Activated CD4-positive, alpha-beta memory T cell treated with anti-CD3 and anti-CD28 coated beads for 36 hours (primary cell): ENCODE measurements around the gene KCNIP2. TPM values are rescaled to one million over a fixed set of nuclear protein-coding genes. Genes with fewer than 3 reads are reported as not detected.

ENCODE experiments used
- CTCF ChIA-PET: fragments of 350-600 bp; sonication (Branson Sonifier 250); formaldehyde crosslinking; loops from one replicate; lab custom pipeline; 2021; ENCODE audit warnings: antibody characterized with exemption, inconsistent platforms; lab: Charles Lee
- POLR2A ChIA-PET: fragments of 350-600 bp; sonication (Branson Sonifier 250); formaldehyde crosslinking; loops from one replicate; lab custom pipeline; 2021; ENCODE audit warnings: antibody characterized with exemption; lab: Charles Lee
- DNase-seq: peaks from one replicate; pipeline ENCODE4 v3.0.0-alpha.2; 2020
- H3K27ac Mint-ChIP-seq: one replicate; pipeline ENCODE4 v1.8.0; 2021; ENCODE audit warnings: mixed read lengths
- H3K27me3 Mint-ChIP-seq: one replicate; pipeline ENCODE4 v1.8.0; 2021; ENCODE audit warnings: mixed read lengths
- H3K36me3 Mint-ChIP-seq: one replicate; pipeline ENCODE4 v1.8.0; 2021; ENCODE audit warnings: mixed read lengths
- H3K4me1 Mint-ChIP-seq: one replicate; pipeline ENCODE4 v1.8.0; 2021; ENCODE audit warnings: low read depth, mixed read lengths
- H3K4me3 Mint-ChIP-seq: one replicate; pipeline ENCODE4 v1.8.0; 2021; ENCODE audit warnings: mild to moderate bottlenecking, mixed read lengths
- H3K9me3 Mint-ChIP-seq: one replicate; pipeline ENCODE4 v1.8.0; 2021; ENCODE audit warnings: mixed read lengths
- intact Hi-C: fragments of 100-400 bp; cut with micrococcal nuclease; formaldehyde crosslinking; loops from one replicate; pipeline ENCODE4 v1.15.1; 2023
- total RNA-seq, 2 experiments: library from RNA; stranded (reverse); gene quantifications; one replicate each; pipeline ENCODE4 v1.2.3, GENCODE V29; 2021

Gene KCNIP2
- total RNA-seq, 2 experiments from 2014 or later: 1.4 to 1.8 TPM

DNA sequence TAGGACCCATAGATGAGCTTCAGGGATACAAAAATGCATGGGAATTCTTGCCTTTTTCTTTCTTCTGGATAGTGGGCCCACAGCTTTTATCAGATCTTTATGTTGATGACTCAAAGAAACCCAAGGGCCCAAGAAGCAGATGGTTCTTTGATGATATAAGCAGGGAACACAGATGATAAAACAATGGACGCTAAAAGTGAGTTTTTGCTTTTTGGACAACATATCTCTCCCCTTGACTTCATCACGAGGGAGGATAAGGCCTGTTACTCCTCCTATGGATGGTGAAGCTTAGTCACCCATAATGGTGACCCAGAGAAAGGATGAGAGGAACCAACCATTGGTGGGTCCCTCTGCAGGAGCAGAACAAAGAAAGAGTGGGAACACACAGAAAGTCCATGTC is 18.9 kb downstream of the KCNIP2 start:
- ChIA-PET POLR2A (no interaction called here), CTCF (interaction anchor here (0.6 to 1.4 kb wide), 4 partner anchors 11 to 610 kb away, joined by 3 to 4 read pairs (median 3); no protein-coding TSS in a partner anchor)
- Mint-ChIP-seq H3K27me3 (no peaks in the 10 kb centered on the region), H3K36me3 (no peaks in the 10 kb centered on the region), H3K27ac (no peak overlapping the region), H3K4me1 (peaks cover 10% of the 10 kb centered on the region), H3K4me3 (no peak overlapping the region), H3K9me3 (no peaks in the 10 kb centered on the region)
- DNase-seq: no peak
- intact Hi-C loops: no loop called here

DNA sequence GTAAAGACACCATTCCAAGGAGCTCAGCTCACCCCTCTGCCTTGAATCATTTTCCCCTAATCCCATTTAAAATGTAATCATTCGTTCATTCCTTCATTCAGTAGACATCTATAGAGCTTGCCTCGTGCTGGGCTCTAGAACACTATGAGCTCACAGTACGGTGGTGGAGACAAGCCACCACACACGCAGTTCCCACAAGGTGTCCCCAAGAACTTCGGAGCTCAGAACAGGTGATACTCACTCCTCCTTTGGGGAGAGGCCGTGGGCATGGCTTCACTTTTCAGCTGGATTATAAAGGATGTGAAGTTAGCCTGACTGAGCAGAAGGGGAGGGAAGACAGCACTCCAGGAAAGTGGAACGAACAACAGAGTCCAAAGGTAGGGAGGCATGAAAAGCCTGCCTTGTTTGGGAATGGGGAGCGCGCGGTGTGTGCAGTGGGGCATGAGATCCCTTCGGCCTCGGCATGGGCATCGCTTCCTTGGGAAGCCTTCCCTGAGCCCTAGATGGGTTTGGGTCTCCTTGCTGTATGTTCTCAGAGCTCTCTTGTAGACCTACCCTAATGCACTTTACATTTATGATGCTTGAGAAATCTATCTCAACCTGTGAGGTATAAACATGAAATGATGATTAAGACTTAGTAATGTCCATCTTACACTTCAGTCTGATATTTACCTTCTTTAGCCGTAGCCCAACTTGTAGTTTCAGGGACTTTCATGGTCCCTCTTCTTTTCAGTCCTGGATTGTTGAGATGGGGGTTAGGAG is 24.5 kb downstream of the KCNIP2 start:
- Mint-ChIP-seq H3K4me1 (peaks cover 32% of the 10 kb centered on the region), H3K36me3 (peaks cover 12% of the 10 kb centered on the region), H3K27ac (peak overlapping the region; percentile 97), H3K4me3 (peak overlapping the region; percentile 97), H3K27me3 (no peaks in the 10 kb centered on the region), H3K9me3 (no peaks in the 10 kb centered on the region)
- ChIA-PET POLR2A (interaction anchor here (0.6 to 2.9 kb wide), 17 partner anchors 9 to 895 kb away, joined by 3 to 40 read pairs (median 7); partner anchors contain the start of genes ARL3, ARMH3, NOLC1 and NPM3), CTCF (interaction anchor here (0.9 to 10.7 kb wide), 10 partner anchors 8 to 248 kb away, joined by 3 to 80 read pairs (median 5); partner anchors contain the start of genes KCNIP2 and NPM3)
- intact Hi-C loops: loop anchor here (1.0 to 10.0 kb wide), 8 partner anchors 12 to 826 kb away; partner anchors contain the start of genes ACTR1A, FBXW4, NOLC1 and NPM3
- DNase-seq: no peak

DNA sequence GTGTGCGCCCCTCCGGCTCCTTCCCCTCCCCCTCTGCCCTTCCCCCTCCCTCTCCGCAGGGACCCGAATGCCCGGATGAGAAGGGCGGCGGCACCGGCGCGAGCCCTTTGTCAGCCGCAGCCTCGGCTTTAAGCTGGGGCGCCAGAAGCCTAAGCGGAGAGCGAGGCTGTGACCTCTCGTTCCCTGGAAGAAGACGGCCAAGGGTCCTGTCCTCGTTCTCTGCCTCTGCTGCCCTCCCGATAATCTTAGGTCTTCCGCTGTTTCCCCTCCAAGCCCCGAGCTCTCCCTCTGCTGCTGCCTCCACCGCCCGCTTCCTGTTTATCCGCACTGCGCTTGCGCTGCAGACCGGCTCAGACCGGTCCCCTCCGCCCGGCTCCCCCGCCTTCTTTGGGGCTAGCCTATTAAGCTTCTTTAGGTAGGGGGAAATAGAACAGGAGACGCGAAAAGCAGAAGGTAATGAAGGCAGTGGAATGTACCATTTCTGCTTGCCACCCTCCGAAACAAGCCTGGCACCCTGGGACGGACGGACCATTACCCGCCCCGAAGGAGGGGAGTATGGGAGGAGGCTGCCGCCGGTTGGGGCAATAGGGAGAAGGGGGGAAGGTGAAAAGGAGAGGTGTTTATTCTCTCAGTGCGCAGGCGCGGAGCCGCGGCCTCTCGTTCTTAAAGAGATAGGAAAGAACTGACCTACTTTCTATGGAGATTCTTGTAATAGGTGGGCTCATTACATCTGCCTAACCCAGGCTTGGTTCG is 25.3 kb downstream of the KCNIP2 start, which contains the start of gene OGA:
TSS of gene OGA (minus strand) at position 326 of the 753 bp plus-strand sequence. CDS start 422 bp downstream, outside the sequence.
- Mint-ChIP-seq H3K27ac (peak within 1 kb of the TSS; percentile 97), H3K4me1 (peaks cover 39% of the 10 kb centered on the region), H3K36me3 (peaks cover 12% of the 10 kb centered on the region)

DNA sequence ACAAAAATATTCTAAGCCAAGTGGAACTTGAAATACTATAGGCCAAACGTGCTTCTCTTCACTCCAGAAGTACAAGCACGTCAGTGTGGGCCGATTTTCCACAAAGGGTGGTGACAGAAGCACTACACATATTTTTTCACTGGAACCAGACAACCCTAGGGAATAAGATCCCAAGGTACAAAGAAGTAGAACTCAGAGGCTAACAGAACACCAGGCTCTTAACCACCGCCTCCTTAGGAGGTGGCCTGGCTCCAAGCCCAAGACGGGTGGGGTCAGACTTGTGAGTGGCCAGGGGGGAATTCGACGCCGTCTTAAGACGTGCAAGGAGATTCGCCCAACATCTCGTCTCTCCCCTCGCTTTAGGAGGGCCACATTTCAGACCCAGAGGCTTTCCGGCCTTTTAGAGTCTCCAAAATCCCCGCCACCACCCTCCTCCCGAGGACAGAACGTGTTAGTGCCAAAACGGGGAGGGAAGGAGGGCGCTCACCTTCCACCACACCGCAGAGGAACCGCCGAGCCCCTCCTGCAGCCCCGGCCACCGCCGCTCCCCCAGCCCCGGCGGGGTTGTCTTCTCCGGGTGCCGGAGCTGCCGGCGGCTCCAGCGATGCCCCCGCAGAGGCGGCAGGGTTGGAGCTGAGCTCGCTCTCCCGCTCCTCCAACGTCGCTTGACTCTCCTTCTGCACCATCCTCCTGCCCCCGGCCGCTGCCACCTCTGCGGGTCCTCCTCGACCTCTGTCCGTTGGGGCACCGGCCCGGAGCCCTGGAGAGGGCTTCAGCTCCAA is 26.1 kb downstream of the KCNIP2 start:
- Mint-ChIP-seq H3K27ac (peak overlapping the region; percentile 97), H3K36me3 (peaks cover 20% of the 10 kb centered on the region), H3K4me1 (peaks cover 46% of the 10 kb centered on the region), H3K9me3 (no peaks in the 10 kb centered on the region), H3K27me3 (no peaks in the 10 kb centered on the region), H3K4me3 (peak overlapping the region; percentile 97)
- ChIA-PET POLR2A (interaction anchor here (0.6 to 2.9 kb wide), 16 partner anchors 11 to 1444 kb away, joined by 3 to 40 read pairs (median 8); partner anchors contain the start of genes ARL3, ARMH3, NOLC1 and NPM3), CTCF (interaction anchor here (0.8 to 10.7 kb wide), 11 partner anchors 15 to 249 kb away, joined by 3 to 80 read pairs (median 5); partner anchors contain the start of genes KCNIP2 and NPM3)
- peak; percentile 63 for DNase-seq
- intact Hi-C loops: loop anchor here (1.0 to 10.0 kb wide), 8 partner anchors 23 to 827 kb away; partner anchors contain the start of genes ACTR1A, FBXW4, NOLC1 and NPM3

More for the DNA sequence above, 25.3 kb downstream of the KCNIP2 start, which contains the start of gene OGA:
- Mint-ChIP-seq H3K27me3 (no peaks in the 10 kb centered on the region), H3K9me3 (no peaks in the 10 kb centered on the region), H3K4me3 (peak within 1 kb of the TSS; percentile 97)
- ChIA-PET CTCF (interaction anchor here (1.3 to 10.7 kb wide), 9 partner anchors 9 to 249 kb away, joined by 3 to 80 read pairs (median 5); partner anchors contain the start of genes KCNIP2 and NPM3), POLR2A (interaction anchor here (0.6 to 2.9 kb wide), 20 partner anchors 10 to 1445 kb away, joined by 3 to 40 read pairs (median 4); partner anchors contain the start of genes ARL3, ARMH3, NOLC1 and NPM3)
- intact Hi-C loops: loop anchor here (2.0 to 10.0 kb wide), 7 partner anchors 35 to 827 kb away; partner anchors contain the start of genes ACTR1A, FBXW4, NOLC1 and NPM3
- DNase-seq: peak; percentile 99

DNA sequence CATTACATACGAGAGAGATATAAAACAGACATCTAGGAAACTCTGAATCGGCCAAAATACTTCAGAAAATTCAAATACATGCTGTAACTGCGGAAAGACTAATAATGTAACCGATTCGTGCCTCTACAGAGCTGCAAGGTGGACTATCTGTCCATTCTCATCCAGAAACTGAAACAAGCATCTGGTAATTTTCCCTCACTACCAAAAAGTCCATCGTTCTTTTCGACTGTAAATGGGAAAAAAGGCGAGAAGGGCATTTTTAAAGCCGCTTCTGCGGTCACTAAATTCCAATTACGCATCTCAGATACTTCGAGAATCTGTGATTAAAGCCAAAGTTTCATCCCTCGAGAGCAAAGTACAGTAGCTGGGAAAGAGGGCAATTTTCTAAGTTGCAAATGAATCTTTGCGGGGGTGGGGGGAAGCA is 26.7 kb downstream of the KCNIP2 start:
- ChIA-PET POLR2A (interaction anchor here (0.6 to 2.5 kb wide), 4 partner anchors 14 to 1444 kb away, joined by 3 to 8 read pairs (median 4); no protein-coding TSS in a partner anchor), CTCF (interaction anchor here (0.8 to 10.7 kb wide), 6 partner anchors 20 to 192 kb away, joined by 3 to 80 read pairs (median 4); partner anchors contain the start of genes KCNIP2 and NPM3)
- Mint-ChIP-seq H3K36me3 (peaks cover 21% of the 10 kb centered on the region), H3K27me3 (no peaks in the 10 kb centered on the region), H3K27ac (peak overlapping the region; percentile 97), H3K4me1 (peaks cover 48% of the 10 kb centered on the region), H3K9me3 (no peaks in the 10 kb centered on the region), H3K4me3 (peak overlapping the region; percentile 97)
- DNase-seq: no peak
- intact Hi-C loops: loop anchor here (1.0 to 10.0 kb wide), 3 partner anchors 23 to 828 kb away; partner anchors contain the start of genes ACTR1A, SUFU and TRIM8

DNA sequence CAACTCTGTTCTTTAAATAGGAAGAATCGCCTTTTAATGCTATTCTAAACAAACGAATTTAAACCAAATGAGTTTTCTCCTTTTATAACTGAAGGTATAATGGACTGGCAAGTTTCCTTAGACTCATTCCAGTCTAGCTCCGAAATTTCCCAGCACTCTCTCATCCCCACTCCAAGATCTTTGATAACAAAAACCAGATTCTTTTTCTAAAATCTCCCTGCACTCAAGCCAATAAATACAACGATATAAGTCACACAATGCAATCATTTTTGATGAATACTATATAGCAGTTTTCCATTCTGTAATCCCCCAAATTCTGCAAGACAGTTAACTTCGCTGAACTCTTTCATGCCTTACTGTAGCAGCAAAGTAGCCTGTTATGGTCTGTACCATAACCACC is 27.2 kb downstream of the KCNIP2 start:
- H3K9me3 Mint-ChIP-seq: no peaks in the 10 kb centered on the region
- H3K27me3 Mint-ChIP-seq: no peaks in the 10 kb centered on the region
- peak overlapping the region; percentile 97 for H3K27ac Mint-ChIP-seq
- DNase-seq: no peak
- ChIA-PET POLR2A (interaction anchor here (1.2 to 1.6 kb wide), 2 partner anchors 13 to 123 kb away, joined by 4 to 6 read pairs; no protein-coding TSS in a partner anchor), CTCF (interaction anchor here (0.8 to 10.7 kb wide), 5 partner anchors 25 to 193 kb away, joined by 3 to 80 read pairs (median 5); partner anchors contain the start of genes KCNIP2 and NPM3)
- H3K4me1 Mint-ChIP-seq: peaks cover 46% of the 10 kb centered on the region
- H3K36me3 Mint-ChIP-seq: peaks cover 22% of the 10 kb centered on the region
- intact Hi-C loops: loop anchor here (5.0 to 10.0 kb wide), 2 partner anchors 686 to 828 kb away; partner anchors contain the start of genes ACTR1A, SUFU and TRIM8
- peak overlapping the region; percentile 97 for H3K4me3 Mint-ChIP-seq

DNA sequence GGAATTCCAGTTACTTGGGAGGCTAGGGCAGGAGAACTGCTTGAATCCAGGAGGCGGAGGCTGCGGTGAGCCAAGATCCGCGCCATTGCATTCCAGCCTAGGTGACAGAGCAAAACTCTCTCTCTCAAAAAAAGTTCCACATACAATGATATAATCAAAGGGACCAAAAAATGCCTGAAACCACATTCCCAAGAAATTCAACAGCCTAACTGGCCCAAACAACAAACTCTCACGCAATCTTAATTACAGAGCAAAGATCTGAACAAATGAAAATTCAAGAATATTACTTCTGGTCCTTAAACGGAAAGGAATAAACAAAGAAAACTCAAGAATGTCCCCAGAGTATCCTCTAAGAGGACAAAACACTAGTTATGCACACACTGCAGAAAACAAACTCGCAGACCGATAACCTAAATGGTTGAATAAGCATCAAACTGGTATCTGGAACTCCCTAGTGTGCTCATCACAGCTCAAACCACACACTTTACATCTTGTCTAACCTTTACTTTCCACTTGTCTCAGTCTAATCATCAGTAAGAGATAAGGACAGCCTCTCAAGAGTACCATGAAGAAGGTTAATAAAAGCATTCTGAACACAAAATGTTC is 29.0 kb downstream of the KCNIP2 start:
- Mint-ChIP-seq H3K9me3 (no peaks in the 10 kb centered on the region), H3K4me1 (peaks cover 46% of the 10 kb centered on the region), H3K27me3 (no peaks in the 10 kb centered on the region), H3K4me3 (peak overlapping the region; percentile 97), H3K27ac (peak overlapping the region; percentile 88), H3K36me3 (peaks cover 31% of the 10 kb centered on the region)
- DNase-seq: no peak
- CTCF ChIA-PET: interaction anchor here (2.0 to 10.7 kb wide), 3 partner anchors 27 to 195 kb away, joined by 7 to 80 read pairs (median 15); partner anchors contain the start of gene KCNIP2
- POLR2A ChIA-PET: interaction anchor here (0.7 to 1.6 kb wide), 5 partner anchors 25 to 904 kb away, joined by 3 to 8 read pairs (median 4); no protein-coding TSS in a partner anchor
- intact Hi-C loops: loop anchor here (5.0 to 10.0 kb wide), 2 partner anchors 688 to 830 kb away; partner anchors contain the start of genes ACTR1A, SUFU and TRIM8

DNA sequence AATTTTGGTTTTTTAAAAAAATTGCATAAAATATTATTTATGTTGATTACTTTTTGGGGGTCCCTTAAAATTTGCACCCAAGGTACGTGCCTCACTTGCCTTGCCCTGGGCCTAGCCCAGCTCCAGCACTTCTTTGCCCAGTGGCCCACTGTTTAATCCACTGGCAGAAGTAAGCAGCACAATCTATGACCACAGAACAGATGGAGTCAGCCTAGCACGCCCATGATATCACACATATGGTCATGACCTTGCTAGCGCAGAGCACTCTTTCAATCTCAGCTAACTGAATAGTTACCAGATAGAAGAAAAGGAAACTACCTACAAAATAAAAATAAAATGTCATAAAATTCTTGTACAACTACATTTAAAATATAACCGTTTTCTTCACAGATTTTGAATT is 31.0 kb downstream of the KCNIP2 start:
- intact Hi-C loops: loop anchor here (10.0 kb wide), 1 partner anchor 832 kb away; the partner anchor contains the start of gene TRIM8
- Mint-ChIP-seq H3K4me1 (peaks cover 43% of the 10 kb centered on the region), H3K27ac (no peak overlapping the region), H3K27me3 (no peaks in the 10 kb centered on the region), H3K36me3 (peaks cover 35% of the 10 kb centered on the region), H3K9me3 (no peaks in the 10 kb centered on the region), H3K4me3 (no peak overlapping the region)
- CTCF ChIA-PET: interaction anchor here (1.0 to 10.7 kb wide), 3 partner anchors 23 to 31 kb away, joined by 3 to 80 read pairs (median 15); partner anchors contain the start of gene KCNIP2
- POLR2A ChIA-PET: no interaction called here
- DNase-seq: no peak

DNA sequence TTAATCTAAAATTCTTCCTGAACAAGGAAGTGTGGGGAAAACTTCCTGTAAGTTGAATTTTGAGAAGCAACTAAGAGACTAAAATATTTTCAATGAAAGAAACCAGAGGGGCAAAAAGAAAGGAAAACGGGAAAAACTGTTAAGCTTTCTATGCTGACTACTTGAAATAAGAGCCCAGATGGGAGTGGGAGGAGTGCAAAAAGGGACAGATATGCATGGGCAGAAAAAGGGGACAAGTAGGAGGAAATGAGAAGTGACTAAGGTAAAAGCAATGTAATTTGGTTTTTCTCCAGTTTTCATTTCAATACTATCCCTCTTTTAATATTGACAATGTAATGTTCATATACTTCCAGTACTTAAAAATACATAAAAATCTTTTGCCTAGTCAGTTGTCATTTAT is 36.4 kb downstream of the KCNIP2 start:
- DNase-seq: no peak
- peaks cover 26% of the 10 kb centered on the region for H3K4me1 Mint-ChIP-seq
- POLR2A ChIA-PET: no interaction called here
- peak overlapping the region; percentile 36 for H3K27ac Mint-ChIP-seq
- no peak overlapping the region for H3K4me3 Mint-ChIP-seq
- H3K9me3 Mint-ChIP-seq: no peaks in the 10 kb centered on the region
- intact Hi-C loops: no loop called here
- no peaks in the 10 kb centered on the region for H3K27me3 Mint-ChIP-seq
- CTCF ChIA-PET: no interaction called here
- H3K36me3 Mint-ChIP-seq: peaks cover 37% of the 10 kb centered on the region
